HFFc6 (cell line): ENCODE results near the gene EIF3F. TPM values are rescaled to one million over a fixed set of nuclear protein-coding genes. Genes with fewer than 3 reads are reported as not detected.

Experiments used
- DNase-seq: peaks from one replicate; pipeline ENCODE4 v3.0.0-alpha.2; 2018
- H3K27ac Mint-ChIP-seq: 2 replicates; pipeline ENCODE4 v1.8.0; 2020; ENCODE audit warnings: mild to moderate bottlenecking, mixed read lengths
- H3K27me3 Mint-ChIP-seq: 2 replicates; pipeline ENCODE4 v1.8.0; 2021; ENCODE audit warnings: mild to moderate bottlenecking, moderate library complexity, mixed read lengths; ENCODE audit not compliant: insufficient read depth
- H3K36me3 Mint-ChIP-seq: 2 replicates; pipeline ENCODE4 v1.8.0; 2021; ENCODE audit warnings: low read depth, mixed read lengths
- H3K4me1 Mint-ChIP-seq: 2 replicates; pipeline ENCODE4 v1.8.0; 2020; ENCODE audit warnings: low read depth, mixed read lengths
- H3K4me3 Mint-ChIP-seq: 2 replicates; pipeline ENCODE4 v1.8.0; 2020; ENCODE audit warnings: mild to moderate bottlenecking, moderate library complexity, mixed read lengths
- H3K9me3 Mint-ChIP-seq: 2 replicates; pipeline ENCODE4 v1.8.0; 2020; ENCODE audit warnings: mild to moderate bottlenecking, mixed read lengths
- total RNA-seq, 6 experiments: library from RNA; stranded (reverse); fragmentation: NEBNext Ultra II Directional; extraction: Animal tissue kit (Norgen Biotek cat#: 25700); gene quantifications; 2 replicates in 1 of 6; 3 replicates in 5 of 6; pipeline ENCODE4 v1.2.3, GENCODE V29; 2021
- TF ChIP-seq, protein P1 (sequence below): fragments of 200-600 bp; sonication (generic); IDR thresholded peaks from 2 replicates; pipeline ENCODE4 v1.5.0; 2021; ENCODE audit warnings: antibody characterized with exemption, mild to moderate bottlenecking

Gene EIF3F
- total RNA-seq, 6 experiments from 2014 or later, result 312 to 407 (median 344) TPM

DNA sequence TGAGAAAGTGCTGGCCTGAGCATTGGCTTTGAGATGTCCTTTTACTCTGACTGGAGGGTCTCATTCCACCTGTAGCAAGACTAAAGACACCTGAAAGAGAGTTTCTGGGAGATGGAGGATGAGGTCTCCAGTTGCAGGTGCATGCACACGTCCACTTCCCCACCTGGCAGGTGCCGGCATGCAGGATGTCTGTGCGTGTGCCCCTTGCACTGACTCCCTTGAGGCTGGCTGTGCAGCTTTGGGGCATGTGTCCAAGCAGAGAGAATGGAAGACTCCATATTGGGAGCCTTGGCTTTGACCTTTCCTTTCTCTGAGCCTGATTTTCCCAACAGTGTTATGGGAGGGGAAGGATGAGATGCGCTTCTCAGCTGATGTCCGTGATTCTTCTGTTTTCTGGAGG is 49.8 kb downstream of the EIF3F start:
- Mint-ChIP-seq H3K27ac (no peak overlapping the region), H3K36me3 (no peaks in the 10 kb centered on the region), H3K9me3 (no peaks in the 10 kb centered on the region), H3K4me1 (peaks cover 14% of the 10 kb centered on the region), H3K27me3 (peaks cover 25% of the 10 kb centered on the region), H3K4me3 (no peak overlapping the region)
- DNase-seq, result no peak
- TF ChIP-seq, protein P1, sequence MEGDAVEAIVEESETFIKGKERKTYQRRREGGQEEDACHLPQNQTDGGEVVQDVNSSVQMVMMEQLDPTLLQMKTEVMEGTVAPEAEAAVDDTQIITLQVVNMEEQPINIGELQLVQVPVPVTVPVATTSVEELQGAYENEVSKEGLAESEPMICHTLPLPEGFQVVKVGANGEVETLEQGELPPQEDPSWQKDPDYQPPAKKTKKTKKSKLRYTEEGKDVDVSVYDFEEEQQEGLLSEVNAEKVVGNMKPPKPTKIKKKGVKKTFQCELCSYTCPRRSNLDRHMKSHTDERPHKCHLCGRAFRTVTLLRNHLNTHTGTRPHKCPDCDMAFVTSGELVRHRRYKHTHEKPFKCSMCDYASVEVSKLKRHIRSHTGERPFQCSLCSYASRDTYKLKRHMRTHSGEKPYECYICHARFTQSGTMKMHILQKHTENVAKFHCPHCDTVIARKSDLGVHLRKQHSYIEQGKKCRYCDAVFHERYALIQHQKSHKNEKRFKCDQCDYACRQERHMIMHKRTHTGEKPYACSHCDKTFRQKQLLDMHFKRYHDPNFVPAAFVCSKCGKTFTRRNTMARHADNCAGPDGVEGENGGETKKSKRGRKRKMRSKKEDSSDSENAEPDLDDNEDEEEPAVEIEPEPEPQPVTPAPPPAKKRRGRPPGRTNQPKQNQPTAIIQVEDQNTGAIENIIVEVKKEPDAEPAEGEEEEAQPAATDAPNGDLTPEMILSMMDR, result no peak

DNA sequence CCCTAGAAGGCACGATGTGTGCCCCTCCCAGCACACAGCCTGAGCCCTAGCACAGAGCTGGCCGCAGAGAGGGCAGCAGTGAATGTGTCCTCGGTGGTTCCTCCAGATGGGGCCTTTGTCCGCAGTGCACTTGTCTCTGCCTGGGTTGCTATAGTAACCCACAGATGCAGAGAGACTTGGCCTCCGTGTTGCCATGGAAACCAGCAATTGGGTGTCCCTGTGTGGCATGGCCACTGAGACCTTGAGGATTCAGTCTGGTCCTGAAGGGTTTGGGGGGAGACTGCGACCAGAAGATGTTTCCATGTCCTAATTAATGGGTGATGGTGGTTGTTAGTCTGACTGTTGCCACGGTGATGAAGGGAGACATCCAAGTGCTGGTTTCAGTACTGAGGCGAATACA is 51.3 kb downstream of the EIF3F start:
- H3K4me1 Mint-ChIP-seq, result peaks cover 8% of the 10 kb centered on the region; the same call in 1 of the 2 replicates
- no peak overlapping the region for H3K4me3 Mint-ChIP-seq
- no peak overlapping the region for H3K27ac Mint-ChIP-seq
- TF ChIP-seq, protein P1, result no peak
- DNase-seq, result no peak
- no peaks in the 10 kb centered on the region for H3K9me3 Mint-ChIP-seq
- H3K36me3 Mint-ChIP-seq, result no peaks in the 10 kb centered on the region
- H3K27me3 Mint-ChIP-seq, result peaks cover 24% of the 10 kb centered on the region

DNA sequence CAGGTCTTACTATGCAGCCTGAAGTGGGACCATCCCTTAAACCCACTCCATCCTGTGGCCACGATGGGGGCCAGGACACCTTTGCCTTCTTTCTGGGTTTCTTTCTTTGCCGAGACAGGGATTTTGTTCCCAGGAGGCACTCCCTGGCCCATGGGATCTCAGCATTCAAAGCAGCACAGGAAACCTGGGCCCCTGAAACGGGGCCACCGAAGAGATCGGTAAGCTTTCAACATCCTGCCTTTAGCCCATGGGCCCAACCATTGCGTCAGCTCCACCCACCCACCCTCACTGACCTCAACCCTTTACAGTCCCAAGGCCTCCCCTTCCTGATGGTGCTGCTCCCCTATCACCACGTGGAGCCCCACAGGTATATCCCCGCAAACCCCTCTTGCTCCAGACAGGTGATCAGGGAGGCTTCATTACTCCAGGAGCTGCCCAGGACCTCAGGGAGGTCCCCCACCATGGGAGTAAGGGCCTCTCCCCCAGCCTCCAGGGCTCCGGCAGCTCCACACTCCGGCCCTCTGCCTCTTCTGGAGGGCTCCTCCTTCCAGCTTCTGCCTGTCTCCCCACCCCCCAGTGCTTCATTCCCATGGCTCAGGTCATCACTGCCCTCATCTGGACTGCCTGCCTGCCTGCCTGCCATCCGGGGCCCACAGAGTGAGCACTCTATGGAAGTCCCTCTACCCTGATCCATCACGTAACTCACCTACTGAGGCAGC is 51.8 kb downstream of the EIF3F start:
- Mint-ChIP-seq H3K4me3 (no peak overlapping the region), H3K9me3 (no peaks in the 10 kb centered on the region), H3K36me3 (no peaks in the 10 kb centered on the region), H3K27me3 (peaks cover 24% of the 10 kb centered on the region), H3K4me1 (peaks cover 6% of the 10 kb centered on the region; the same call in 1 of the 2 replicates), H3K27ac (no peak overlapping the region)
- TF ChIP-seq, protein P1, result no peak
- DNase-seq, result no peak

DNA sequence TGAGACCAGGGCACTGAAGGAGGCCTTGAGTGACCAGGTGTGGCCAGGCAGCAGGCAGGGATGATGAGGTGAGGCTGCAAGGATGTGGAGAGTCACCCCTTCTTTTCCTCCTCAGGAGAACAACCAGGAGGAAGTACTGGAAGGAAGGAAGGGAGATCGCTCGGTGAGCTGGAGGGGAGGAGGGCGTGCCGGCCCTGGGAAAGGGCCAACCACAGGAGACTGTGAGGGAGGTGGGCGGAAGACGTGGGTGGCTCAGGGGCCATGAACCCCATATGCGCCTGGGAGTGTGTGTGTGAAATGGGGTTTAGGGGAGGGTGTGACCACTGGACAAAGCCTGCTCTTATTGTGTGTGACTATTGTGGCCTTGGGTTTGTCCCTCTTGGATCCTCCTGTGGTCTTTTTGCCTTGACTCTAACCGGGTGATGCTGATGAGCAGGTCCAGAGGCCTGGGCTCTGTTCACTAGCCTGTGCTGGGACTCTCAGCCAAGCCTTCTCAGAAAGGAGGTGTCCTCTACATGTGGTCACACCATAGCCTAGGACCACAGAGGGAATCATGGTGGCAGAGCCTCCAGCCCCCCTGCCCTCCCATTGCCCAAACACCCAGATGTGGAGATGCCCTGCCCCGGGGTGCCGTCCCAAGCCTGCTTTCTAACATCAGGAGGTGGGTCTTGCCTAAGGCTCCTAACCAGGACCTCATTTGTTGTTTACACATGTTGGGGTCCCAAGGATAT is 52.6 kb downstream of the EIF3F start:
- Mint-ChIP-seq H3K4me3 (no peak overlapping the region), H3K9me3 (no peaks in the 10 kb centered on the region), H3K27me3 (peaks cover 24% of the 10 kb centered on the region), H3K27ac (no peak overlapping the region), H3K36me3 (no peaks in the 10 kb centered on the region), H3K4me1 (peaks cover 6% of the 10 kb centered on the region; the same call in 1 of the 2 replicates)
- TF ChIP-seq, protein P1, result no peak
- DNase-seq, result no peak

DNA sequence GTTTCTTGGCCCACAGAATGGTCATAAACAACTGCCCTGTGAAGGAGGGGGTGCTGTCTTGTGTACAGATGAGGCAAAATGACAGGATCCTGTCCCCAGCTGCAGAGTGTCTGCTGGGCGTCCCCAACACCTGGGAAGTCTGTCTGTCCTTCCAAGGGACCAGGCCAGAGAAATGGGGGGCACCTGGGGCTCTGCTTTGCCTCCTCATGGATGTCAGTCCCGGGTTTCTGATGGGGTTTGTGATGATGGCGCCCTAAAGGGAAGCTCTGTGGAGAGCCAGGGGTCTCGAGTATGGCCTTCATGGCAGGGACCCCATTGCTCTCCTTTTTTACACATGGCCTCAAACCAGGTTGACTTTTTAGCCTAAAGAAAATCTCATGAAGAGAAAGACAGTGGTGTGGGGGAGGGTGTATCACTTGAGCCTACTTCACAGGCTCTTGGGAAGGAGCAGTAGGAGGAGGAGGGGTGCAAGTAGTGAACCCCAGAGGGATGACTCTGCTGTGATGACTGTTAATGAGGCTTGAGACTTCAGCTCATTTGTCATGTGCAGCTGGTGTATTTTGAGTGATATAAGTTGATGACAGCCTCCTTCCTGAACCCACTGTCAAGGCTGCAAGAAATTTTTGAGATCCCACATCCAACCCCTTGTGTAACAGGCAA is 53.3 kb downstream of the EIF3F start:
- Mint-ChIP-seq H3K9me3 (no peaks in the 10 kb centered on the region), H3K36me3 (no peaks in the 10 kb centered on the region), H3K27me3 (peaks cover 27% of the 10 kb centered on the region), H3K4me3 (no peak overlapping the region), H3K27ac (no peak overlapping the region), H3K4me1 (peaks cover 5% of the 10 kb centered on the region; the same call in 1 of the 2 replicates)
- DNase-seq, result no peak
- TF ChIP-seq, protein P1, result no peak
